H1 (cell line): ENCODE results near the gene INPP4B.

Experiments used
- BRCA1 ChIP-seq: IDR thresholded peaks from 2 replicates; pipeline ENCODE4 v1.6.1; 2012; ENCODE audit warnings: low read depth, low read length, improper control_type of control experiment
- CTCF ChIP-seq, 3 experiments: IDR thresholded peaks; 1 replicate in 2 of 3; 2 replicates in 1 of 3; pipeline versions ENCODE4 v1.5.1 to v1.6.1; 2011; ENCODE audit warnings: low read length in 3 of 3, mild to moderate bottlenecking in 3 of 3, inconsistent platforms in 2 of 3, low read depth in 1 of 3, moderate library complexity in 1 of 3; ENCODE audit not compliant: insufficient read depth in 1 of 3; ENCODE audit errors: control extremely low read depth in 1 of 3
- GABPA ChIP-seq: IDR thresholded peaks from 2 replicates; pipeline ENCODE4 v1.6.1; 2011; ENCODE audit warnings: mild to moderate bottlenecking, low read length, moderate library complexity, borderline replicate concordance; ENCODE audit not compliant: insufficient read depth
- HDAC6 ChIP-seq: IDR thresholded peaks from one replicate; pipeline ENCODE4 v1.7.1; 2012; ENCODE audit warnings: low read depth, mild to moderate bottlenecking, inconsistent platforms, low read length, moderate library complexity
- POLR2A ChIP-seq, 2 experiments: IDR thresholded peaks; 1 replicate in 1 of 2; 2 replicates in 1 of 2; pipeline ENCODE4 v1.6.1; 2011; ENCODE audit warnings: low read depth in 2 of 2, low read length in 2 of 2, mild to moderate bottlenecking in 2 of 2; ENCODE audit errors: control extremely low read depth in 1 of 2
- POLR2AphosphoS5 ChIP-seq: IDR thresholded peaks from 2 replicates; pipeline ENCODE4 v1.6.1; 2011; ENCODE audit warnings: low read depth, low read length
- TCF12 ChIP-seq: IDR thresholded peaks from 2 replicates; pipeline ENCODE4 v1.6.1; 2011; ENCODE audit warnings: low read depth, mild to moderate bottlenecking, low read length

- TF ChIP-seq POLR2A (IDR thresholded peaks at IDR 0.05; ENCODE audit: control extremely low read depth in 1 of 2, low read depth in 2 of 2, low read length in 2 of 2): no peak
- no peak for TF ChIP-seq POLR2AphosphoS5
- TF ChIP-seq TCF12: no peak
- no peak for TF ChIP-seq GABPA
- no peak for TF ChIP-seq HDAC6
- TF ChIP-seq BRCA1: no peak
- TF ChIP-seq CTCF (IDR thresholded peaks at IDR 0.05; ENCODE audit: control extremely low read depth in 1 of 3, insufficient read depth in 1 of 3, low read depth in 1 of 3, low read length in 3 of 3): no peak
Measured at GRCh38 chr4:142312391-142312790, 533.7 kb downstream of the INPP4B start.
